Prostate gland (tissue), 2 donors: ENCODE results near the gene EIF4B.

Experiments
- CTCF ChIP-seq, 4 experiments: fragments of 200-600 bp in 2 of 4; fragments of 450-650 bp in 2 of 4; sonication (generic) in 2 of 4; IDR thresholded peaks; 1 replicate in 3 of 4; 2 replicates in 1 of 4; pipeline ENCODE4 v1.5.1; 2016 to 2019; ENCODE audit warnings: antibody characterized with exemption in 4 of 4, mild to moderate bottlenecking in 2 of 4, moderate library complexity in 2 of 4
- POLR2A ChIP-seq: fragments of 450-650 bp; IDR thresholded peaks from one replicate; pipeline ENCODE4 v1.6.1; 2016; ENCODE audit warnings: antibody characterized with exemption, mild to moderate bottlenecking
- POLR2AphosphoS5 ChIP-seq: sonication (generic); formaldehyde crosslinking; IDR thresholded peaks from one replicate; pipeline ENCODE4 v1.6.1; 2017; ENCODE audit warnings: antibody characterized with exemption

- TF ChIP-seq POLR2A (no peak), CTCF (IDR thresholded peaks at IDR 0.05) (no peak), POLR2AphosphoS5 (no peak)
These were observed 37.0 kb upstream of the EIF4B start for GRCh38 chr12:52969166-52969795.
